HG02970 (cell line): ENCODE data around the gene GMDS.
"Not testable (repeated sequence)": the region's sequence is repeated elsewhere in the genome, so short reads cannot be mapped to it uniquely, and the experiment has no call there.

Experiments
- ATAC-seq: cut with Tn5 transposase; IDR thresholded peaks from one replicate; pipeline ENCODE4 v1.9.1; 2021; ENCODE audit warnings: mild to moderate bottlenecking, moderate library complexity, moderate number of reproducible peaks; ENCODE audit not compliant: unreplicated experiment, low FRiP score

GMDS gene

DNA sequence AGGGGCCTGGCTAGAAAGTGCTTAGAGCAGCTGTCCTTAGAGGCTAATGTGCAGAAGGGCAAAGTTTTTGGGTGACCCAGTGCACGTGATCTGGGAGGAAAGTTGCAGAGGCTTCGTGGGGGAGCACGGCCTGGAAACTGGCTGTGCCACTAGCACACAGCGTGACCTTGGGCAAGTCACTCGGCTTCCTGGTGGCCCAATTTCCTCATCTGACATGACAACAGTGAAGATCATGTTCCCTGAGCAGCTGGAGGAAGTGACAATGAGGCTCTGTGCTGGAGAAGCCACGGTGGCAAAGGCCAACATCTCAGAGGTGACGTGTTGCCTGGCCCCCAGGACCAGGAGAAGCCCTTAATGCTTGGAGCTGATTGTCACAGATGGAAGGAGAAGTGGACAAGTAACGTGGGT, 536.2 kb downstream of the GMDS start:
- ATAC-seq: no peak

GRCh38 chr6:1708820-1709219, 536.6 kb downstream of the GMDS start:
- no peak for ATAC-seq

- no peak for ATAC-seq
Observed at GRCh38 chr6:1708122-1708521, 537.3 kb downstream of the GMDS start.

DNA sequence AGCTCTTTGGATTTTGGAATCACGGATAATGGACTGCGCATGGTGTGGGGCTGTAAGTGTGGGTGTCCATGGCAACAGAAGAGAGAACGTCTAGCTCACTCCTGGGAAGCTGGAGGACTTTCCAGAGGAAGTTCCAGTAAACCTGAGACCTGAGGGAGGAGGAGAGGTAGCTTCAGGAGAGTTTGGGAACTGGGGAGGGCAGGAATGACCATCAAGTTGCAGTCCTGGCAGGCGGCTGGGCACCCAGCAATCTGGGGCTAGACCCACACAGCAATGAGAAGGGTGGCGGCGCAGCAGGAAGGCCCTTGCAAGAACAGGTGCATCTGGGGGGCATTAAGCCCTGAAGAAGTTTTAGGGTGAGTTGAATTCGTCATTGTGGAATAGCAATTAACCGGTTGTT, 539.8 kb downstream of the GMDS start:
- no peak for ATAC-seq

DNA sequence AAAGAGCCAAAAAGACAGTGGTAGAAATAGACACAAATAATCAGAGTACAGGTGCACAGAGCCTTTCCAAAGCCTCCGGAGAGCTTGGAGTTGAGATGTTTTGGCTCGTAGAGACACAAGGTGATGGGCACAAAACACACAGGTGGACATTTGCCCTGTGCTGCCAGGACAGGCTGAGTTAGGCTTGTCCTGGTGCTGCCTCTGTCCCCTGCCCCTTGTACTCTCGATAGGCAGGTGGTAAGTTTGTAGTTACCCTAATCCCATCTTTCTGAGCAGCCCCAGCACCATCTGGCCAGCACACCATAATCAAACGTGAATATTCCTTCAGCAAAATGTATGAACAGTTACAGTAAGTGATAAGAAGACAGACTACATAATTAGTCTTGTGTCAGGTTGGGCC, 540.2 kb downstream of the GMDS start:
- no peak for ATAC-seq

DNA sequence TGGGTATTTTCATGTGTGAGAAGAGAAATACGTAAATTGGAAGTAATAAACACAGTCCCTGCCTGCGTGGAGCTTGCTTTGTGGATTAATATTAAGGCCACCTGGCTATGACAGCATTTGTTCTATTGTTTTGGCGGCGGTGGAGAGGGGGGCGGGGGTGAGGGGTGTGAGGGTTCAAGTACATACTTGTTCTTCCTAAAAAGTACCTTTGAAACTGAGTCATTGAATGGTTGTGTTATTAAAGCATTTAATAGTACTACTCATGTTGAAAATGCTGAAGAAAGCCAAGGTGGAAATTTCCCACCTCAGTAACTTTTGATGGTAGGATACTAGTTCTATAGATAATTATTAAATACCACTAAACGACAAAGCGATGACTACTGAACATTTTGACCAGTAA, 540.7 kb downstream of the GMDS start:
- ATAC-seq: no peak

- ATAC-seq: no peak
Observed at GRCh38 chr6:1703923-1704322, 541.5 kb downstream of the GMDS start.

GRCh38 chr6:1703091-1703855, 542.1 kb downstream of the GMDS start:
- ATAC-seq: no peak

DNA sequence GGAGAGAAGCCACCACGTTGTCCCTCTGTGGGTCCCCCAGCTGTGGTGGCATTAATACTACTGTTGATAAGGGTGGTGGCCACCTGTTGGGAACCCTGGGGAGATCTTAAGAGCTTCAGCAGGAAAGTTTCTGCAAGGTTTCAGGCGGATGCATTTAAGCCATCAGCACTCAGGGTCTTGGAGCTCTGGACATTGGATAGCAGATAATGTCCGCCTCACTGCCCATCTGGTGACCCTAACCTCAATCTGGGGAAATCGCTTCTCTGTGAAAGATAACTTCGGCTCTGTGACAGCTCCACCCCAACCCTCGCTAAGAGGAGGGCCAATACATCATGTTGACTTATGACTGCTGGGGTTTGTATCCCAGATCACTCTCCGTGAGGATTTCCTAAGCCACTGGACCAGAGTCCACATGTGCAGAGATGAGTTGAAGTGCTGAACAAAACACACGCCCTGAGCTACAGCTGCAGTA, 542.8 kb downstream of the GMDS start:
- ATAC-seq: no peak

DNA sequence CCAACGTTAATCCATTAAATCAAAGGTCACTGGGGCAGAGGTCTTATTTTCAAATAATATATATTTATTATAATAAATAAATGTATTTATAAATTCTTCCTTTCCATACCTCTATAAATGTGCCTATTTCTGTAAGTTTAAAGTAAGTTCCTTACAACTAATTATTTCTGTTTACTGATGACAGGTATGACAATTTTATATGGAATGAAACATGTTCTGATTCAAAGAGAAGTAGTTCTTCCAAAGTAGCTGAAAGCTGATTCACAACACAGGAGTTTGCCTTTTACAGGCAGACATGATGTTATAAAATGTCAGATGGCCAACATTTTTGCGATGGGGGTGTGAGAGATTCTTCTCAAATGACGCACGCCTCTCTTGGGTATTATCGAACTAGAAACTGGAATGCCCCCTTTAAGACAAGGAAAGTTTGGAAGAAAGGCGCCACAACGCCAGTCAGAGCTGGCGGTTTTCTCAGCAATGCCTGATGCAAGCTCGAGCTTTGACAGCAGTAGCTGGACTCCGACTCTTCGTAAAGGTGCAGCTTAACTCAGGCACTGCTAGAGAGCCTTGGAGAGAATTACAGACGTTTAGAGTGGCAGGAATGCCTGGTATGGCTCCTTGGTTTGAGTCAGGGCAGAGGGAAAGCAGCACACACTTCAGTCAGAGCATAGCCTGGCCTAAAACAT, 543.6 kb downstream of the GMDS start:
- ATAC-seq: no peak

- ATAC-seq: no peak
Observed at GRCh38 chr6:1700278-1700967, 545.0 kb downstream of the GMDS start.

GRCh38 chr6:1698527-1698926, 546.9 kb downstream of the GMDS start:
- ATAC-seq: no peak

DNA sequence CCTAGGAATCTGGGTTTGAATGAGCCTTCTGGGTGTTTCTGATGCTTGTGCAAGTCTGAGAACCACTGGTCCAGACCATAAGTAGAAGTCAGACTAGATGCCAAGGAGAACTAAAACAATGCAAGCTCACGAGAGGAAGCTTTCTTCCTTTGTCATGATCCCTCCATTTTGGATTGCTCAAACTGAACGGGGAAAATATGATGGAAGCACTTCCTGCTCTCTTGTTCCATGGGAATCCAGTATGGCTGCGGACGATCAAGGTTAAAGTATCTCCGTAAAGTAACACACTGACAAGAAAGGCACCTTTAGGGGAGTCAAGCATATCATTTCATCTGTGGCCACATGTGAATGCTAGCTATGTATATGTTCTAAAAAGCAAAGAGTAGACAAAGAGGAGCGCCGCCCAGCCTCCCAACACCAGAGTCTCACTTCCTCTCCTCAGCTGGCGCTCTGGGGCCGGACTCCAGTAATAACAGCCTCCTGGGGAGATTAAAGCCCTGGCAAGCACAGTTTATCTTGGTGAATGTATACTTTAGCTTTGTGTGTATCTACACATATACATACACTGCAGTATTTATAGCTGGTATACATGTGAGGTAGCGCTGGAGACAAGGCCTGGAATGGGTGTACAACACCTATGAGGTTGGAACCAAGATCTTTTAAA, 547.6 kb downstream of the GMDS start:
- no peak for ATAC-seq

DNA sequence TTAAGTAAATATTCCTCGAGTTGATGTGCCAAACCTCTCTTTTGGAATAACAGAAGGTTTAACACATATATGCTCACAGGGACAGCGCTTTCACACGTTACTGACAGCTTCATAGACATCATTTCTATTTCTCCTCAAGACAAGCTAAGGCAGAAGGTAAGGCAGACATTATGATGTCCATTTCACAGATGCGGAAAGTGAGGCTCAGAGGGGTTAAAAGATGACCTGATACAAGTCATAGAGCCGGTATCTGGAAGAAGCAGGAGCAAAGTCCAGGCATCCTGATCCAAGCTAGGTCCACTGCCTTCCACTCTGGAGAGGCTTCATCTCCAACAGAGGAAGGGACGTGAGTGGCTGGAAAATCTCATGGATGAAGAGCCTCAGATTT, 548.9 kb downstream of the GMDS start:
- no peak for ATAC-seq

DNA sequence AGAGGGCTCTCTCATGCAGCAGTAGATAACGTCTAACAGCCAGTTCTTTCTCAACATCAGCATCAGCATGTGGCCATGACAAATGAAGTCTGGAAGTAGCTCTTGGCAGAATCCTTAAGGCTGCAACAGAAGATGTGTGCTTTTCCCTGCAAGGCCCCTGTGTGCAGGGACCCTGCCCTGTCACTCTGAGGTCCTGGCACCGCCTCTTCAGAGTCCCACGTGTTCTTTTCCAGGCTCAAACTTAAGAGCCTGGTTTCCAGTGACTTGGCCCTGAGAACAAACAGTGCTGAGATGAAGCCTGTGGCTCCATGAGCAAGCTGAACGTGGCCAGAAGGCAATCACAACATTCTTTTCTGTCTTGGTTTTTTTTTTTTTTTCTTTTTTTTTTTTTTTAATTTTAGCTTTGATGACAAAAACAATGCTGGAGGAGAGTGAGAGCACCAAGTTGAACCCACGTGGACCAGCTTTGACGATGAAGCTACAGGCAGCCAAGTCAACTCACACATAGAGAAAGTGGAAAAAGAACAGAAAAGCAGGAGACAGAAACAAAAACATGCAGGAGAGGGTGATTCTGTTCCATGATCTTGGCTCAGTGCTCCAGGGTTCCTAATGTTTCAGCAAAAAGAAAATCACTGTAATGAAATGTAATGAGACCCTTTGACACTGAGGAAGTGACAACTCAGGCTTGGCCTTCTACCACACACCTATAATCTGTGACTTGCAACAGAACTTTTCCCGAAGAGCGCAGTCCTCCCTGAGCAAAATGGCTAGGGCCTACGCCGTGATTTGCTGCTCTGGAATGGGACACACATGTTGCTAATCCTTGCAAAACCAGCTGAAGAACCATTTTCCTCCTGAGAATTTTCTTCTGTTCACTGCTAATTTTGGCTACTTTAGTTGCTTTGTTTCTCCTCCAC, 549.6 kb downstream of the GMDS start:
- no peak for ATAC-seq

GRCh38 chr6:1691828-1692227, 553.6 kb downstream of the GMDS start:
- not testable (repeated sequence) for ATAC-seq

GRCh38 chr6:1690656-1691055, 554.7 kb downstream of the GMDS start:
- not testable (repeated sequence) for ATAC-seq

GRCh38 chr6:1689141-1689540, 556.3 kb downstream of the GMDS start:
- no peak for ATAC-seq

GRCh38 chr6:1688396-1688795, 557.0 kb downstream of the GMDS start:
- ATAC-seq: no peak

DNA sequence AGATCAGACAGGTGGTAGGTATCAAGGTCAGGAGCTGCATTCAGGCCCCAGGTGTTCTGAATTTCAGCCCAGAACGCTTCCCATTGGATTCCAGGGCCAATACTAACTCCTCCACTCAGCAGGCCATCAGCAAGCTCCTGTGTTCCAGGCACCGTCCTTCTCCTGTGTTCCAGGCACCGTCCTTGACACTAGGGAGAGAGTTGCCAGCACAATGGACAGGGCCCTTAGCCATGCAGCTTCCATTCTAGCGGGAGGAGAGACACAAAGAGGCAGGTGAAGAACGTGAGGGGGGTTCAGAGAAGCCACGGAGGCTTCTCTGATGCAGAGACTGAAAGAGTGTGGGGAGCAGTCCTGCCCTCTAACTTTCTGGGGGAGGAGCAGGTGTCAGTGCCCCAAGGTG, 558.0 kb downstream of the GMDS start:
- ATAC-seq: no peak
